PFSK-1 (cell line): ENCODE results near the gene NYAP2.

ENCODE experiments used
- FOXP2 ChIP-seq: optimal IDR thresholded peaks from 2 replicates; pipeline ENCODE3; 2011; ENCODE audit warnings: borderline replicate concordance, control low read depth, inconsistent platforms; ENCODE audit not compliant: insufficient read depth; ENCODE audit errors: extremely low read length, extremely low read depth
- POLR2AphosphoS5 ChIP-seq: IDR thresholded peaks from 2 replicates; pipeline ENCODE4 v1.6.1; 2012; ENCODE audit warnings: low read depth, mild to moderate bottlenecking, control low read depth, low read length, moderate library complexity
- REST ChIP-seq, 2 experiments: IDR thresholded peaks; 2 replicates each; pipeline versions ENCODE4 v1.6.1 to v1.8.0; 2011 to 2012; ENCODE audit warnings: low read depth in 2 of 2, low read length in 2 of 2, control low read depth in 1 of 2, inconsistent platforms in 1 of 2, mild to moderate bottlenecking in 1 of 2, moderate library complexity in 1 of 2; ENCODE audit not compliant: insufficient read depth in 1 of 2
- SIN3A ChIP-seq: IDR thresholded peaks from 2 replicates; pipeline ENCODE4 v1.6.1; 2012; ENCODE audit warnings: mild to moderate bottlenecking, low read length, moderate library complexity, borderline replicate concordance; ENCODE audit not compliant: insufficient read depth
- TAF1 ChIP-seq: IDR thresholded peaks from 2 replicates; pipeline ENCODE4 v1.6.1; 2012; ENCODE audit warnings: low read length, control low read depth, borderline replicate concordance; ENCODE audit not compliant: insufficient read depth

Gene NYAP2

DNA sequence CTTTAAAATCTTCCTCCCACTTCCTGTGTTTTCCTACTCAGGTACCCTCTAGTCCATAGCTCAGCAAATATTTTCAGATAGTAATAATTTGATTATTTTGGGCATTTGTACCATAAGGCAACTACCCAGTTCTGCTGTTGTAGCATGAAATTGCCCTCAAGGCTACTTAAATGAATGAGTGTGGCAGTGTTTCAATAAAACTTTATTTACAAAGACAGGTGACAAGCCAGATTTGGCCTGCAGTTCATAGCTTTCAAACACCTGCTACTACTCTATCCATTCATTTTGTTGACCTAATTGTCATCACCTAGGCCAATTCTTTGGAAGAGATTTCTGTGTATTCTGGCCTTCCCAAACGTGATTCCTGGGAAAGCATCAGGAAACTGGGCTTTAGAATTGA is 28.9 kb downstream of the NYAP2 start:
- TF ChIP-seq SIN3A (no peak), FOXP2 (no peak), TAF1 (no peak), POLR2AphosphoS5 (no peak), REST (IDR thresholded peaks at IDR 0.05; ENCODE audit: insufficient read depth in 1 of 2, low read depth in 2 of 2, low read length in 2 of 2) (no peak)

DNA sequence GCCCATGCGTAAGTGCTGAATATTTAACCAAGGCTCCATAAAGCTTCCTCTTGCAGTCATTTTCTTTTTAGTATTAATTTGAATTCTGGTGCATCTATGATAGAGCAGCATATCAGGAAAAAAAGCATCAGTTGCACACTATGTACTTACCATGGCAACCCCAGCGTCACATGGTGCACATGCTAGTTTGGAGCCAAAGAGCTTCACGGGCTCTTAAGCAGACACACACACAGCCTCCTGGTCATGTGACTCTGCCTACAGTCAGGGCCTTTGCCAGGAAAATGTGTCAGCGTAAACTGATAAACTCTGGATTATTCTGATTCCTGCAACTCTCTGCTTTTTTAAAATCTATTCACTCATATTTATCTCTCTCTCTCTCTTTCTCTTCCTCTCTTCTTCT is 30.2 kb downstream of the NYAP2 start:
- TF ChIP-seq TAF1, result no peak

GRCh38 chr2:225431105-225431863 is 31.8 kb downstream of the NYAP2 start:
- TF ChIP-seq POLR2AphosphoS5, result no peak
- no peak for TF ChIP-seq TAF1
- no peak for TF ChIP-seq REST (IDR thresholded peaks at IDR 0.05; ENCODE audit: insufficient read depth in 1 of 2, low read depth in 2 of 2, low read length in 2 of 2)
- TF ChIP-seq FOXP2, result no peak
- no peak for TF ChIP-seq SIN3A

DNA sequence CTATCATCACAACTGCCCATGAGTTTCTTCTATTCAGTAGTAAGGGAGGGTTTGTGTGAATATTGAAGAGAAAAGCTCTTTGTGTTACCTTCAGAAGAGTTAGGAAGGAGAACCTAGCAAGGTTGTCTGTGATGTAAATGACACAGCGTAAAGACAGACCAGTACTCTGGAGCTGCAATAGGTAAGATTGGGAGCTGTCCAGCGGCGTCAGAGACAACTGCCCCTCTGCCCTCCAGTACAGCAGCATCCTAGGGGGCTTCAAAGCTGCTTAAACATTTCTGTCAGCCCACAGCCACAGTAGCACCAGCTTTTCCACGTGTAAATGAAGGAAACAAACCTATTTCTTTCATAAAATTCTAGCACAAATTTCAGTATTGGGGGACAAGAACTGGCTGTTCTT is 34.5 kb downstream of the NYAP2 start:
- TF ChIP-seq REST (IDR thresholded peaks at IDR 0.05; ENCODE audit: insufficient read depth in 1 of 2, low read depth in 2 of 2, low read length in 2 of 2) (peak; percentile 64 to 88), FOXP2 (no peak)

- TF ChIP-seq SIN3A (no peak), POLR2AphosphoS5 (no peak), TAF1 (no peak), FOXP2 (no peak), REST (IDR thresholded peaks at IDR 0.05; ENCODE audit: insufficient read depth in 1 of 2, low read depth in 2 of 2, low read length in 2 of 2) (no peak)
These were observed 37.8 kb downstream of the NYAP2 start for GRCh38 chr2:225437319-225437718.

GRCh38 chr2:225438248-225438647 is 38.7 kb downstream of the NYAP2 start:
- TF ChIP-seq SIN3A (no peak), POLR2AphosphoS5 (no peak), TAF1 (no peak), REST (IDR thresholded peaks at IDR 0.05; ENCODE audit: insufficient read depth in 1 of 2, low read depth in 2 of 2, low read length in 2 of 2) (no peak), FOXP2 (no peak)
